Type B pancreatic cell (in vitro differentiated cells): ENCODE results near the gene STON2. TPM values are rescaled to one million over a fixed set of nuclear protein-coding genes. Genes with fewer than 3 reads are reported as not detected.

ENCODE experiments used
- DNase-seq: peaks from one replicate; pipeline ENCODE4 v3.0.0; 2021; ENCODE audit warnings: mixed read lengths; ENCODE audit not compliant: unreplicated experiment; ENCODE audit errors: extremely low spot score
- H3K27ac Mint-ChIP-seq: 2 replicates; pipeline ENCODE4 v1.8.0; 2021; ENCODE audit warnings: mild to moderate bottlenecking, mixed read lengths
- H3K27me3 Mint-ChIP-seq: 2 replicates; pipeline ENCODE4 v1.8.0; 2021; ENCODE audit warnings: mixed read lengths
- H3K36me3 Mint-ChIP-seq: 2 replicates; pipeline ENCODE4 v1.8.0; 2021; ENCODE audit warnings: mixed read lengths
- H3K4me1 Mint-ChIP-seq: one replicate; pipeline ENCODE4 v1.8.0; 2021; ENCODE audit warnings: mixed read lengths; ENCODE audit not compliant: unreplicated experiment
- H3K4me3 Mint-ChIP-seq: 2 replicates; pipeline ENCODE4 v1.8.0; 2021; ENCODE audit warnings: mild to moderate bottlenecking, mixed read lengths
- H3K9me3 Mint-ChIP-seq: 2 replicates; pipeline ENCODE4 v1.8.0; 2021; ENCODE audit warnings: mixed read lengths
- total RNA-seq: library from RNA; stranded (reverse); gene quantifications from 2 replicates; pipeline ENCODE4 v1.2.1, GENCODE V29; 2021; ENCODE audit warnings: low replicate concordance
- TF ChIP-seq, protein P1 (sequence below): fragments of 200-600 bp; sonication (generic); conservative IDR thresholded peaks from 2 replicates; pipeline ENCODE4 v1.5.0; 2021; ENCODE audit warnings: antibody characterized with exemption, mild to moderate bottlenecking

Gene STON2
- total RNA-seq, 1 donor from 2014 or later: 40.4 TPM

DNA sequence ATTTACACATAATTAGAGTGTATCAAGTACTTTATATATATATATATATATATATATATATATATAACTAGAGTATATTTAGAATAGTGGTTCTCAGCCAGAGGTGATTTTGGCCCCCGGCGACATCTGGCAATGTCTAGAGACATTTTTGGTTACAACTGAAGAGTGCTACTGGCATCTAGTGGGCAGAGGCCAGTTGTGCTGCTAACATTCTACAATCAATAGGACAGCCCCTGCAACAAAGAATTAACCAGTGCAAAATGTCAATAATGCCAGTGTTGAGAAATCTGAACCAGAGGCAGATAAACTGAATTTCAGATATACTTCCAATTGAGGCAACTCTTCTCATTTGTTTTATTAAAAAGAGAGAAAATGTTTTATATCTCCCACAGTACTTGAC lies 188.3 kb downstream of the STON2 start:
- peaks cover 56% of the 10 kb centered on the region for H3K36me3 Mint-ChIP-seq
- H3K27me3 Mint-ChIP-seq: no peaks in the 10 kb centered on the region
- TF ChIP-seq, protein P1, sequence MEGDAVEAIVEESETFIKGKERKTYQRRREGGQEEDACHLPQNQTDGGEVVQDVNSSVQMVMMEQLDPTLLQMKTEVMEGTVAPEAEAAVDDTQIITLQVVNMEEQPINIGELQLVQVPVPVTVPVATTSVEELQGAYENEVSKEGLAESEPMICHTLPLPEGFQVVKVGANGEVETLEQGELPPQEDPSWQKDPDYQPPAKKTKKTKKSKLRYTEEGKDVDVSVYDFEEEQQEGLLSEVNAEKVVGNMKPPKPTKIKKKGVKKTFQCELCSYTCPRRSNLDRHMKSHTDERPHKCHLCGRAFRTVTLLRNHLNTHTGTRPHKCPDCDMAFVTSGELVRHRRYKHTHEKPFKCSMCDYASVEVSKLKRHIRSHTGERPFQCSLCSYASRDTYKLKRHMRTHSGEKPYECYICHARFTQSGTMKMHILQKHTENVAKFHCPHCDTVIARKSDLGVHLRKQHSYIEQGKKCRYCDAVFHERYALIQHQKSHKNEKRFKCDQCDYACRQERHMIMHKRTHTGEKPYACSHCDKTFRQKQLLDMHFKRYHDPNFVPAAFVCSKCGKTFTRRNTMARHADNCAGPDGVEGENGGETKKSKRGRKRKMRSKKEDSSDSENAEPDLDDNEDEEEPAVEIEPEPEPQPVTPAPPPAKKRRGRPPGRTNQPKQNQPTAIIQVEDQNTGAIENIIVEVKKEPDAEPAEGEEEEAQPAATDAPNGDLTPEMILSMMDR: peak; percentile 59
- H3K4me1 Mint-ChIP-seq: peaks cover 2% of the 10 kb centered on the region
- no peak overlapping the region for H3K4me3 Mint-ChIP-seq
- no peaks in the 10 kb centered on the region for H3K9me3 Mint-ChIP-seq
- no peak overlapping the region for H3K27ac Mint-ChIP-seq
- DNase-seq: no peak

Other genes starting within 250 kb of the STON2 start
- 31.4 and 40.9 TPM in 2 replicates for gene GTF2A1, start 179.4 kb downstream of the STON2 start, total RNA-seq
- 58.3 and 59.0 TPM in 2 replicates for gene SEL1L, start 133.5 kb upstream of the STON2 start, total RNA-seq